NCI-H1436 treated with DMSO at 0.1 percent for 48 hours (cell line): Measurements from ENCODE around the gene PCK1.

Experiments
- DNase-seq: peaks from one replicate; lab custom pipeline; 2025; lab: John Stamatoyannopoulos, UW

The PCK1 gene

DNA sequence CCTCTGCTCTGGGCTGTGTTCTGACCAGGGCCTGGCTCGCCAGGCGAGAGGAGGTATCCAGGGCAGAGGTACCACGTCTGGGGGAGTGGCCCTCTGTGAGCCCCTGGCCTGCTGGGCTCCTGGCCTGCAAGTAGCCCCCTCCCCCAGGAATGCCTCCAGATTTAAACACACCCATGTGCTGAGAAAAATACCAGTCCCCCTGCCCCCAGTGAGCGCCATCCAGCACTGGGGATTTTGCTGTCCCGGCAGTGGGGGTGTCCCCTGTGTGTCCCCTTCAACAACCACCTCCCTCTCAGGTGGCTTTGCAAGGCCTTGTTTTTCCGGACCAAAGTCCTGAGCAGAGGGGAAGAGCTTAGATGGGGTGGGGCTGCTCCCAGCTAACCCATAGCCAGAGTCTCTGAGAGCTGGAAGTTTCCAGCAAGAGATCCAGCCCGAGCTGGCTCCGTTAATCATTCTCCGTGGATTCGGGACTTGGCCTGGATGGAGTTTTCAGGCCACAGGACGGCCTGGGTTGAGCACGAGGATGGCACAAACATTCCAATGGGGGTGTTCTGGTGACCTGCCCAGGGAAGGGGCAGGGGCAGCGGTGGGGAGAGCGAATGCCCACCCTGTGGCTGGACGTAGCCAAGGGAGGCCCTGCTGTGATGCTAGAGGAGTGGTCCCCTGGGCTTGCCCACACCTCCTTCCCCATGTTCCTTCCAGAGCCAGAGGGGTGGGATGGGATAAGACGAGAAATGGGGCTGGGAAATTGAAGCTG, 29.0 kb downstream of the PCK1 start:
- DNase-seq = no peak

DNA sequence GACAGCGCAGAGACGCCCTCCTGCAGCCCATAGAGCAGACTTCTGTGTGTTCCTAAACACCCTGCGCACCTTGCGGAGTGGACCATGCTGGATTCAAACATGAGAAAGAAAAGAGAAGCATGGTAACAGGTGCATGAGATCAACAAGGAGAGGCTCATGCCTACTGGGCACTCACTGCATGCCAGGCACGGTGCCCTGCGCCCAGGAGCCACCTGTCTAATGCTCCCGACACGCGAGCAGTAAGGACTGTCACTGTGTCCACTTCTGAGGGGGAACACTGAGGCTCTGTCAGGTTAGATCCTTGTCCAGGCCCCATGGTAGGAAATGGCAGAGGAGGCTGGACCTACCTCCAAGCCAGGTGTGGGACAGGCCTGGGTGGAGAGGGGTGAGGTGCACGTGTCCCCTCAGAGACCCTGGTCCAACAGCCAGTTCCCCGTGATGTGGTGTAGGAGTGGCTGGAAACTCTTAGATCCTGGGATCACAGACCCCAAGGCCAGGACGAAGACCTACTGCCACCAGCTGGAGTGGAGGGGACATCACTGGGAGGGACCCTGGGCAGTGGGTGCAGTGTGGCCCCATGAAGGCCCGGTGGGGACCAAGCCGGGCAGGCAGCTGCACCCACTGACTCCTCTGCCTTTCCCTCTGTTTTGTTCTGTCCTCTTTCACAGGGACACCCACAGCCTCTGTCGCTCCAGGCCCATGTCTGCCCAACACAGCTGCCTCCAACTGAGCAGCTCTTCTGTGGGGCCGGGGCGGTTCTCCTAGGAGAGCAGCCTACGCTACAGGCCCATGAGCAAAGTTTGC, 29.8 kb downstream of the PCK1 start:
- DNase-seq = no peak

DNA sequence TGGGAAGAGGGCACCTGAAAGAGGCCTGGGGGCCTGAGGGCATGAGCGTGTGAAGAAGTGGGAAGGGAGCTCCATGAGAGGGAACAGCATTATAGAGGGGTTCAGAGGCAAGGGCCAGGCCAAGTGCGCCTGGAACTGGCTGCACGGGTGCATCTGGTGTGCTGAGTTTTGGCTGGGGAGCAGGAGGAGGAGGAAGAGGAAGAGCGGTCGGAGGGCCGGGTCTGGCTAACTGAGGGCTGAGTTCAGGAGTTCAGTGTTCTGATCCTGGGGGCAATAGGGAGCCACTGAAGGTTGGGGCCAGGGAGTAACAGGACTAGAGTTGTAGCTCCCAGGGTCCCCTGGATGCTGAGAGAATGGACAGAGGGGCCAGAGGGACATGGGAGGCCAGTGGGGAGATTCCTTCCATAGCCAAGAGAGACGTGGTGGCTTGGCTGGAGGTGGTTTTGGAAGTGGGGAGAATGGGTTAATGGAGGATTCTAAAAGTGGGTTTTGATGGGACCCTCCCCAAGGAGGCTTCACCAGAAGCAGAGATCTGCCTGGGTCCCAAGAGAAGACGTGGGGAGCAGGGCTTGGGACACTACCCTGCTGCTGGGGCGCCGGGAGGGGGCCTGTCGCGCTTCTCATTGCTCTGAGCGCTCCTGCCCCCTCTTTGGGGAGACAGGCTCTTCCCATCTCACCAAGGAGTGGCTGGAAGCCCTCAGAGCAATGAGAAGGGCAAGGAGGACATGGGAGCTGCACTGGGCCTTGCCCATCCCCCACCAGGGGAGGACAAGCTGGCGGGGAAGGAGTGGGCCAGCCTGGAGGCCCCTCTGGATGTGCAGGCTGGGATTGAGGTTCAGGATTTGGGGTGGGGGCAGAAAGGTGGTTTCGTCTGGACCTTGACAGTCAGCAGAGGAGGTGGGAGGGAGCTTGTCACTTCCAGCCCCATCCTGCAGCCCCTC, 30.6 kb downstream of the PCK1 start:
- DNase-seq = no peak

DNA sequence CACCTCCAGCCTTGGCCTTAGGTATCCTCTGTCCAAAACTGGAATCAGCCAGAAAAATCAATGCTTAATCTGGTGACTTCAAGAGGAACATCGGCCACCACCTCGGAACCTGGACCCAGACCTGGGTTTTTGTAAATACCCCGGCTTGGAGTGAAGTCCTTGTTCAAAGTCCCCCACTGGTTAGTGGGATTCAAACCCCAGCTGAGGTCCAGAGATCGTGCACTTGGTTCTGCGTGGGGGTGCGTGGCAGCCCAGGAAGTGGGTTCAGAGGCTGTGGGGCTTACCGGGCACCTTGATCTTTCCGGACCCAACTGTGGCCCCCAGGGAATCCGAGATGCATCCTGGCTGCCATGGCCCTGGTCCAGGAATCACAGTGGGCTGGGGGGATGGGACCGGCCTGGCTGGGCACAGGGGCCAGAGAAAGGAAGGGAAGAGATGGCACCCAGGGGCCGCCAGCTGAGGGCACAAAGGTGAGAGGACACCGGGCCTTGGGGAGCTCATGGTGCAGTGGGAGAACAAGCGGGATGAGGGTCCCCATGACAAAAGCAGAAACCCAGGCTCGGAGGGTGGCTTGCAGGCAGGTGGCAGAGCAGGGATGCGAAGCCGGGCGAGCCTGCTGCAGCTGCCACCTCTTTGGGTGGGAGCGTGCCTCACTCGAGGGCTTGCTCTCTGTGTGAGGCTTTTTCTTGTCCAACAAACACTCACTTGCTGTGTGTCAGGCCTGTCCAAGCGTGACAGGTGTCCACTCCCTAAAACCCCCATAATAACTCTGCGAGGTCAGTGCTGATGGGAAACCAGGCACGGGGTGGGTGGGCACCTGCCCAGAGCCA, 31.6 kb downstream of the PCK1 start:
- no peak for DNase-seq

DNA sequence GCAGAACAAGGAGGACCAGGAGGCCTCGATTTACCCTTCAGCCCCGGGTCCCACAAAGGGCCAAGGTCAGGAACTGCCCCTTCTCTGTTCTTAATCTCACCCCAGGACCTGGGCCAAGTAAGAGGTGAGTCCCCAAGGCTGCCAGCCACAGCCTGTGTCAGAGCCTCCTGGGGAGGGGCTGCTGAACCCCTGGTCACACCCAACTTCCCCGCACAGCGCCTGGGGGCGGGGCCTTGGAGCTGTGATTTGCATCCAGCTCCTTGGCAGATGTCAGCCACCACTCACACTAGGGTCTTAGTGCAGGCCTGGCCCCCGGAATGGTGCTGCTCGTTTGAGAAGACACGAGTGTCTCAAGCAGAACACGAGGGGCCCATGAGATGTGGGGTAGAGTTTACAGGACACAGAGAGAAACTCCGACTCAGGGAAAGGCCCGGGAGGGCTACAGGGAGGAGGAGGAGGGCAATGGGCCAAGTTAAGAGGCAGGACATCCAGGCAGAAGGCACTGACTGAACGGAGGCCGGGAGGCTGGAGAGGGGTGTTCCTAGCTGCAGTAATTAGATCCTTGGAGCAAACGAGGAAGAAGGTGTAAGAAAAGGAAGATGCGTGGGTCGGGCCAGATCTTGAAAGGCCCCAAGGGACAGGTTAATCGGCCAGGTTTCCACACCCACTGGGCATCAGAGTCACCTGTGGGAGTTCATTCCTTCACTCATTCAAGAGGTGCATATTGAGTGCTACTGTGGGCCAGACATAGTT, 32.4 kb downstream of the PCK1 start:
- DNase-seq = no peak

DNA sequence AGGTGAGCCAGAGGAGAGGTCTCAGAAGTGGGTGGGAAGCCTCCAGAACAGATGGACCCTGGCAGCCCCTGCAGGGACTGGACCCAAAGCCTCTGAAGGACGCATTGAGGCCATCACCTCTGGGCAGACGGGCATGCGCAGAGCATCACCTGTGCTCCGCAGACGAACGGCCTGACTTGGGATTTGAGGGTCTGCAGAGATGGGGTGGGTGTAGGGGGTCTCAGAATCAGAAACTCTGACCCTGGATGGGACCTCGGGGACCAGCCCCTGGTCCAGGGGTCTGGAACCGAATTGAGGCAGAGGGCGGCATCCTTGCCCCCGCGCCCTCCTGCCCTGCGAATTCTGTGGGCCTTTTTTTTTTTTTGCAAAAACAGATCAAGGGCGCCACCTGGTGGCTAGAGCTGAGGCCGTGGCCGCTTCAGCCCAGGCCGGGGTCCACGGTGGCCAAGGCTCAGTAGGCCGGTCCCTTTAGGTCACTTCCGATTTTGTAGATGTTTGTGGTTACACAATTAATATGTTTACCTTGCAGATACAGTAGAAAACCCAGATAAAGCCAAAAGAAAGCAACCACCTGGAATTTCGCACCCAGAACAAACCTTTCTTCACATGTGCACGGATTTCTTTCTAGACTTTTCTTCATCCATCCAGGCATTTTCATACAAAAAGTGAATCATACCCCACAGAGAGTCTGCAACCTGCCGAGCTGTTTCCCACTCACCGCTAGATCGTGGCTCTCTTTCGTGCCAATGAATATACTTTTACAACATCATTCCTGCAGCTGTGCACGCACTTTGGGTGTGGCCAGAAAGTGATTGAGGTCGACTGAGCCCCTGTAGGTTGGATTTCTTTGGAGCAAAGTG, 33.4 kb downstream of the PCK1 start:
- DNase-seq = no peak

DNA sequence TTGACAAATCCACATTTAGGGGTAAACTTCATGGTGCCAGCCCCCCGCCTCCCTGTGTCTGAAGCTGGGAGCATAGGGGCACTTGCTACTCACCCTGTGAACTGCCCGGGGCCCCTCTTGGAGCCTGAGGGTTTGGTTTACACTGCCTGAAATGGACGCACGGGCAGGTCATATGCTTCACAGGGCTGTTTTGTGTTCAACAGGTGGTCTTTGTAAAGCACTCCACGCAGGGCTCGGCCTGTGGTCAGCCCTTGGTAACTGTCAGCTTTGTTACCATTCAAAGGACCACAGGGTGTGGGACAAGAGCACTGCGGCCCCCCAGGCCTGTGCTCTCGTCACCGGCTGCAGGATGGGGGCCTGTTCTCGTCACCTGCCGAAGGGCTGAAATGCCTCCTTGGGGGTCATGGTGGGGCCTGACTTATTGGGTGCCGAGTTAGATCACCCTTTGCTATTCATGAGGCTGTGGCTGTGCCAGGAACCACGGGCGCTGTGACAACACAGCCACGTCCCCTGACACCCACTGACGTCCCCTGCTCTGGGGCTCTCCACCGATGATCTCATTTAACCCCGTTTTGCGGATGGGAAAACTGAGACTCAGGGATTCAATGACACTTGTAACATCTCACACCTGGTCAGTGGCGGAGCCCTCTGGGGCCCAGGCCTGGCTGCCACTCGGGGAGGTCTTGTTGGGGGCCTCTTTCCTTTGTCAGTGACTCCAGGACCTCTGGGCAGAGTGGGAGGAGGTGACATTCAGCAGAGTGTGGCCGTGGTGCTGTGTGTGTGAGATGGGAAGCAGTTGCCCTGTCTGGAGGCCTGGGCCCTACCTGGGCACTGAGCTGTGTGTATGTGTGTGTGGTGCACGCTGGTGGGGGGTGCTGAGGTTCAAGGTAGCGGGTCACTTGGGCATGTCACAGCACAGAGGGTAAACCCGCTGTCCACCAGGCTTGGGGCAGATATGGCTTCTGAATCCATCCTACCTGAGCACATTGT, 34.4 kb downstream of the PCK1 start:
- no peak for DNase-seq

DNA sequence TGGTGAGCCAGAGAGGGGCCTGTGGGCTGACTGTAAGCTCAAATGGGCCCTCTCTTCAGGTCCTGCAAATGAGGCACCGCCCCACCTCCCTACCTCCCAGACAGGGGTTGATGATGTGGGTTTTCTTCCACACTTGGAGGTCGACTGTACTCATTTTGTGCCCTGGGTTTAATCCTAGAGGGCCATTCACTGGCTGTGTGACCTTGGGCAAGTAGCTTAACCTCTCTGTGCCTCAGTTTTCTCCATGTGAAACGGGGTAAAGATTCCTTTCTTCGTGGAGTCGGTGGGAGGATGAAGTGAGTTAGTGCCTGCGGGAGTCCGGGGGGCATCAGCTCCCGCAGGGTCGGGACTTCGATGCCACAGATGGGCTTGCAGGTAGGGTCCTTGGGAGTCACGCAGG, 35.4 kb downstream of the PCK1 start:
- DNase-seq = no peak

DNA sequence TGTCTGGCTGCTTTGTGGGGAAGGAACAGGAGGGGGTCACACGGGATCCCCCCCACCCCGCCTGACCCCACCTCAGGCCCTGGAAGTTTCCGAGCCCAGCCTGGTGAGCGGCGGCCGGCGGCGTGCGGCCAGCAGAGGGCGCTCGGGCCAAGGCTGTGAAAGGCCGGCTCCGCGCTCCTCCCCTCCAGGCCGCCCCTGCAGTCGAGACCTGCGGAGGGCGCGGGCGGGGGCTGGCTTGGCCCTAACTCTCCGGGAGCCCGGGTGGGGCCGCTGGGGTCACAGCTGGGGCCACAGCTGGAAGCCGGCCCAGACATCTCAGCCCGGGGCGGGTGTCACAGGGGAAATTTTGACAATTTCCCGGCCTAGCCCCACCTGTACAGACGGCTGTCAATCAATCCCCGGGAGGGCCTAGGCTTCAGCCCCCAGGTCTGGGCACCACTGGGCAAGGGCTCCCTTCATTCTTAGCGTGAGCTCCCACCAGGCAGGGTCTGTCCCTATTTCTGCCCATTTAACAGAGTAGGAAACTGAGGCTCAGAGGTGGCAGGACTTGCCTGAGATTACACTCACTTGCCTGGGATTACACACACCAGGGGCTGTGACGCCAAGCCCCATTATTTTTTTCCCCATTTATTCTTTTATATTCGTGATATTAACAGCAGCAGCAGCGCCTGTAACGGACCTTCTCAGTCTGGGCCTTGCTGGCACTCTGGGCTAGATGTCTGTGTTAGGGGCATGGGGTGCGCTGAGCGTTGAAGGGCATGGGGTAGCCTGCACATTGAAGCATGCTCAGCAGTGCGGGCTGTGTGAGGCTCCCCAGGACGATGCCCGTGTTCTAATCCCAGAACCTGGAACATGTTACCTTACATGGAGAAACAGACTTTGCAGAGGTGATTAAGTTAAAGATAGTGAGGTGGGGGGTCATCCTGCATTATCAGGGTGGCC, 36.4 kb downstream of the PCK1 start:
- no peak for DNase-seq

DNA sequence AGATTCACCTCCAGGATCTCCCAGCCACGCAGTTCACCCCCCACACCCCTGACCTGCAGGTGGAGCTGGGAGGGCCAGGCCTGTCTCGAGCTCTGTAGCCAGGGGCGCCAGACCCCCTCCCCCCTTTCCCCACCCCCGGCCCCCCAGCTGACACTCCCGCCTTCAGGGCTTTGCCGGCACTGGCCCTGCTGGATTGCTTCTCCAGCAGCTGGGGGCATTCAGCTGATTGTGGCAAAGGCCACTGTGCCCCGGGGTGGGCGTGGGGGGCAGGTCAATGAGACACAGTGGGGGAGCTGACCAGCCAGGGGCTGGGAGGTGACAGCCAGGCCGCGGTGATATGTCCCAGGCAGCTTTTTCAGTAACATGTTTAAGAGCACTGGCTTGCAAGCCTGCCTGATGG, 37.1 kb downstream of the PCK1 start:
- DNase-seq = no peak

DNA sequence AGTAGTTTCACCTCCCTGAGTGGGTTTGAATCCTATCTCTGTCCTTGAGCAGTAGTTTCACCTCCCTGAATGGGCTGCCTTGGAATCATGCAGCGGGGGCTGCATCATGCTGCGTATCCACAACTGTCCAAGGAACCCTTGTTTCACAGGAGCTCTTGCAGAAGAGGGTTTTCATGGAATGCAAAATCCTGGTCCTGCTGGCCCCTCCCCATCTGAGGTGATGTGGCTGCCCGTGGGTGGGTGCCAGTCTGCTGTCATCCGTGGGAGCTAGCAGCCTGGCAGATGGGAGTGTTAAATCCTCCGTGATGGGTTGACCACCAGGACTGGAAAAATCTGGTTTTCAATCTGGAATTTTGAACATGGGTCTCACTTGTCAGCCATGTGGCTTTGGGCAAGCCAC, 37.6 kb downstream of the PCK1 start:
- no peak for DNase-seq

DNA sequence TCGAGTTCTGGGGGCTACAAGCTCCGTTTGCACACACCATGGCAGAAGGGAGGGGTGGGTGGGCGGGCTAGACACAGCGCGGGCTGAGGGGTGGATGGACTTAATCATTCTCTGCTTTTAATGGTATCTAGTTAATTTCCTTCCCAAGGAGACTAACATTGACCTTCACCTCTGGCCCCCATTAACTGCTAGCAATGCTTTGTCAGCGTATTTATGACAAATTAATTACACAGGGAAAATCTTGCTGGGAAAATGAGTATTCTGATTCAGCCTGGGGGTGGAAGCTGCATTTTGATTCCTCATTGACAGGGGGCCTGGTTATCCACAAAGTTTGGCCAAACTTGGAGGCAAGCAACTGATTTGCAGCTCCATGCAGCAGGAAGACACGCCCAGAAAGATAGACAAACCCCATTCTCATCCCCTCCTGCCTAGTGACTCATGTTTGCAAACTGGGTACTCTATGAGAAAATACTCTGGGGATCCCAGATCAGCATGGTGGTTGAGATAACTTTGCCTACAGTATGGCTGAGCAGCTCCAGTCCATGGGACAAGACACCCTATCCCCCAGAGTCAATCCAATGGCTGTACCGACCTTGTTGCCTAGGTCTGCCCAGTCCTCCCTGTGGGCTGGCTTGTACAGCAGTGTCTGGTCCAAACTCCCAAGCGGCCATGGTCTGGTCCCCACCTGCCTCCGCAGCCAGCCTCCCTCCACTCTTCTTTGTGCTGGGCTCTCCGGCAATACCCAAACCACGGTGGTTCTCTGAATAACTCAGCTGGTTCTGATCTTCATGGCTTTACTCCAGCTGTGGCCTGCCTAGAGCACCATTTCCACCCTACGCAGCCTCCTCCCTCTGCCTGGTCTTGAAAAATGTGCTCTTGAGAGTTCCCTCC, 39.7 kb downstream of the PCK1 start:
- DNase-seq = no peak

DNA sequence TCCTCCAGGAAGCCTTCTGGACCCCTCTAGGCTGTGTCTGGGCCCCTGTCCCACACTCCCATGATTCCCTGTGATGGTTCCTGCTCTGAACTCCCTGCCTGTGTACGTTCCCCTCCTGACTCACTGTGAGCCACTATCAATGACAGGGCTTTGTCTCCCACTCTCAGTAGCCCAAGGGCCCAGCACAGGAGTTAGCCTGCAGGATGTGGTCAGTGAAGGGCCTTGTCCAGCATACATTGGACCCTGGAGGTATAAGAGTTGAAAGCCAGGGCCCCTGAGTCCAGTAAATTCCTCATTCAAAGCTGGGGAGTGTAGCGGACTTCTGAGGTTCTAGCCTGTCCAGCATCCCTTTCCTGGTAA, 40.3 kb downstream of the PCK1 start:
- DNase-seq = no peak

DNA sequence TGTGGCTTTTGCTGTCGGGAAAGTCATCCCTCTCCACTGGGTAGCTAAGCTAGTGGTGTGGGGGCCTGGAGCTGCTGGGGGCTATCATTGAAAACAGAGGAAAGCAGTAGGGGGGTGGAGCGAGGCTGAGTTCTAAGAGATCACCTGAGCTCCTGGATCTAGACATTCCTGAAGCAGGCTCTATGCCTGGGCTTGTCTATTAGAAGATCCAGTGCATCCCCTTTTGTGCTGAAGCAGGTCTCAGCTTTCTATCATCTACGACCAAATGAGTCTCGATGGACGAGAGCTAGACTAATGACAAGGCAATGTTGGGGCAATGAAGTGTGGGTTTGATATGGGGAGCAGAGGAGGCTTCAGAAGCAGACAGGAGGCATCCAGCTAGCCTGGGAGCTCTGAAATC, 40.8 kb downstream of the PCK1 start:
- DNase-seq = no peak

DNA sequence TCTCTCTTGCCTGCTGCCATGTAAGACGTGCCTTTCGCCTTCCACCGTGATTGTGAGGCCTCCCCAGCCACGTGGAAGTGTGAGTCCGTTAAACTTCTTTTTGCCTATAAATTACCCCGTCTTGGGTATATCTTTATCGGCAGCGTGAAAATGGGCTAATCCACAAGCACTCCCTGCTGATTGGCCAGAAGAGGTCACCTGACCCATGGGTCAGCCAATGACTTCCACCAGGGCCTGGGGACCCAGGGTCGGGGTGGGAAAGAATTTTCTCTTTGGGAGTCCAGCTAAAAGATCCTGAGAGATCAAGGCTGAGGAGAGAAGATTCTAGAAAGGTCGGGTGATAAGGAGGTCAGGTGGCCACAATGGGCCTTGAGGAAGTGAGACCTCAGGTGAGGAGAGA, 42.2 kb downstream of the PCK1 start:
- DNase-seq = no peak

DNA sequence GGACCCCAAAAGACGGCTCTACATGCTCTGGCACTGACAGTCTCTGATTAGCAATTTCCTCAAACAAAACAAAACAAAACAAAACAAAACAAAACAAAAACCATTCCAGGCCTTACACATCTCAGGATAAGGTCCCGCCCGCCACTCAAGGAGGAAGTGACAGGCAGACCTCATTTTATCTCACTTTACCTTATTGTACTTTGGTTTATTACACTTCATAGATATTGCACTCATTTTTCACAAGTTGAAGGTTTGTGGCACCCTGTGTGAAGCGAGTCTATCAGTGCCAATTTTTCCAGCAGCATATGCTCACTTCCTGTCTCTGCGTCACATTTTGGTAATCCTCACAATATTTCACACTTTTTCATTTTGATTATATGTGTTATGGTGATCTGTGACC, 44.1 kb downstream of the PCK1 start:
- no peak for DNase-seq

DNA sequence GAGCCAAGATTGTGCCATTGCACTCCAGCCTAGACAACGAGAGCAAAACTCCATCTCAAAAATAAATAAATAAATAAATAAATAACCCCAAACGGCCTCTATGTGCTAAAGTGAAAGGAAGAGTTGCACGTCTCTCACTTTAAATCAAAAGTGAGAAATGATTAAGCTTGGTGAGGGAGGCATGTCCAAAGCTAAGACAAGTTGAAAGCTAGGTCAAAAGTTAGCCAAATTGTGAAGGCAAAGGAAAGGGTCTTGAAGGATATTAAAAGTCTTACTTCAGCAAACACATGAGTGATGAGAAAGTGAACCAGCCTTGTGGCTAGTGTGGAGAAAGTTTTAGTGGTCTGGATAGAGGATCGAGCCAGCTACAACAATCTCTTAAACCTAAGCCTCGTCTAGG, 45.0 kb downstream of the PCK1 start:
- DNase-seq = no peak
